RWPE1 (cell line): Measurements from ENCODE around the gene TMEM235.

ENCODE experiments used
- CTCF ChIA-PET: fragments of 350-600 bp; sonication (Branson Sonifier 250); formaldehyde crosslinking; extraction: SDS; loops from one replicate; lab custom pipeline; 2021; lab: Yijun Ruan, JAX
- POLR2A ChIA-PET: fragments of 400-600 bp; formaldehyde crosslinking; extraction: SDS; loops from one replicate; lab custom pipeline; 2020; ENCODE audit warnings: antibody characterized with exemption; ENCODE audit not compliant: low non-redundant PET; lab: Yijun Ruan, JAX
- DNase-seq: peaks from one replicate; pipeline ENCODE4 v3.0.0; 2012; ENCODE audit warnings: low spot score
- H3K27ac ChIP-seq: fragments of 450-650 bp; 2 replicates; pipeline ENCODE4 v1.5.1; 2017
- TF ChIP-seq, protein P1 (sequence below): fragments of 450-650 bp; conservative IDR thresholded peaks from 2 replicates; pipeline ENCODE4 v1.5.1; 2017; ENCODE audit warnings: low read depth, mild to moderate bottlenecking

TMEM235 gene

DNA sequence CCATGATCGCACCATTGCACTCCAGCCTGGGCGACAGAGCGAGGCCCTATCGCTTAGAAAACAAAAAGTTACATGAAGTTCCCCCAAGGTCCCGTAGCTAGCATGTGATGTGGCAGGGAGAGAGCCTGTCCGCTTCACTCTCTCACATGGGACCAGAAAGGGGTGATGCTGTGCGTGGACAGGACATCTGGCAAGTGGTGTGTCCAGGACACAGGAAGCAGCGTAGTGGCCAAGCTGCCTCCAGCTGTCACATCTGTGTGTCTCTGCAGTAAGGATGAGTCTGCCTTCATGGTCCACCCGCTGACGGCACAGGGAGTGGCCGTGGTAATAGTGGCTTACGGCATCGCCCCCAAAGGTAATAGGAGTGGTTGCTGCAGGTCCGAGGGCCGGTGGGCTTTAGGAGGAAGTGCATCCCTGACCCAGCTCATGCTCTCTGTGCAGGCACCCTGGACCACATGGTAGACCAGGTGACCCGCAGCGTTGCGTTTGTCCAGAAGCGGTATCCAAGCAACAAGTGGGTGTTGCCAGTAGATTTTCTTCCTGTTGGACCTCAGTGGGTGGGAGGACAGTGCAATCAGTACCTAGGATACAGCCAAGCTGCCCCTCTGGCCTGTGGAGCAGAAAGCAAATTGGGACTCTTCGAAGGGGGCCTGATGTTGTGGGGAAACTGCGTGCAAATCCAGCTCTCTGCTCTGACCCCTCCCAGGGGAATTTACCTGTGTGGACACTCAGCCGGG lies 26.9 kb upstream of the TMEM235 start:
- TF ChIP-seq, protein P1, sequence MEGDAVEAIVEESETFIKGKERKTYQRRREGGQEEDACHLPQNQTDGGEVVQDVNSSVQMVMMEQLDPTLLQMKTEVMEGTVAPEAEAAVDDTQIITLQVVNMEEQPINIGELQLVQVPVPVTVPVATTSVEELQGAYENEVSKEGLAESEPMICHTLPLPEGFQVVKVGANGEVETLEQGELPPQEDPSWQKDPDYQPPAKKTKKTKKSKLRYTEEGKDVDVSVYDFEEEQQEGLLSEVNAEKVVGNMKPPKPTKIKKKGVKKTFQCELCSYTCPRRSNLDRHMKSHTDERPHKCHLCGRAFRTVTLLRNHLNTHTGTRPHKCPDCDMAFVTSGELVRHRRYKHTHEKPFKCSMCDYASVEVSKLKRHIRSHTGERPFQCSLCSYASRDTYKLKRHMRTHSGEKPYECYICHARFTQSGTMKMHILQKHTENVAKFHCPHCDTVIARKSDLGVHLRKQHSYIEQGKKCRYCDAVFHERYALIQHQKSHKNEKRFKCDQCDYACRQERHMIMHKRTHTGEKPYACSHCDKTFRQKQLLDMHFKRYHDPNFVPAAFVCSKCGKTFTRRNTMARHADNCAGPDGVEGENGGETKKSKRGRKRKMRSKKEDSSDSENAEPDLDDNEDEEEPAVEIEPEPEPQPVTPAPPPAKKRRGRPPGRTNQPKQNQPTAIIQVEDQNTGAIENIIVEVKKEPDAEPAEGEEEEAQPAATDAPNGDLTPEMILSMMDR, result no peak
- POLR2A ChIA-PET, result no interaction called here
- no peak for DNase-seq
- 0 out of 2 replicates have a peak overlapping the region, but pooled peaks have one; percentile 4 for H3K27ac ChIP-seq
- CTCF ChIA-PET, result interaction anchor here (0.7 kb wide), 1 partner anchor 156 kb away, joined by 4 read pairs; no protein-coding TSS in a partner anchor

DNA sequence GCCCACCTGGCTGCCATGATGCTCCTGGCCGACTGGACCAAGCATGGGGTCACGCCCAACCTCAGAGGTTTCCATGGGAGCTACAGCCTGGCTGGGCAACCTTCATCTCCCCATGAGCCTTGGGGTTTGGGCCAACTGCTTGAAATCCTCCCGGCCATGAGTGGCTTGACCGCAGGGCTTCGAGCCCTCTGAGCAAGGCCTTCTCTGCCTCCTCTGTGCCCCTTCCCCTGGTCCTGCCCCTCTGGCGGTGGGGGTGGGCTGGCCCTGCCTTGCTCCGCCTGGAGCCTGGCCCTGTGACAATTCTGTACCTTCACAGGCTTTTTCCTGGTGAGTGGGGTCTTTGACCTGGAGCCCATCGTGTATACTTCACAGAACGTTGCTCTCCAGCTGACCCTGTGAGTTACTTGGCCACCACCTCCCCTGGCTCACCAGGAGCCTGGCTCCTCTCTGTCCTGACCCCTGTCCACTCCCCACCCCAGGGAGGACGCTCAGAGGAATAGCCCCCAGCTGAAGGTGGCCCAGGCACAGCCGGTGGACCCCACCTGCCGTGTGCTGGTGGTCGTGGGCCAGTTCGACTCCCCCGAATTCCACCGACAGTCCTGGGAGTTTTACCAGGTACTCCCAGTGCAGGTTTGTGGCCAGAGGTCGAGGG lies 26.2 kb upstream of the TMEM235 start:
- DNase-seq, result no peak
- ChIA-PET CTCF (interaction anchor here (0.7 kb wide), 1 partner anchor 155 kb away, joined by 4 read pairs; no protein-coding TSS in a partner anchor), POLR2A (no interaction called here)
- TF ChIP-seq, protein P1, result no peak
- H3K27ac ChIP-seq, result no peak overlapping the region

GRCh38 chr17:78206298-78206697 lies 25.1 kb upstream of the TMEM235 start:
- CTCF ChIA-PET, result no interaction called here
- POLR2A ChIA-PET, result no interaction called here
- H3K27ac ChIP-seq, result no peak overlapping the region
- TF ChIP-seq, protein P1, result no peak
- DNase-seq, result no peak

- DNase-seq, result no peak
- POLR2A ChIA-PET, result no interaction called here
- H3K27ac ChIP-seq, result no peak overlapping the region
- TF ChIP-seq, protein P1, result no peak
- CTCF ChIA-PET, result no interaction called here
Observed at GRCh38 chr17:78208486-78208885, 22.9 kb upstream of the TMEM235 start.

DNA sequence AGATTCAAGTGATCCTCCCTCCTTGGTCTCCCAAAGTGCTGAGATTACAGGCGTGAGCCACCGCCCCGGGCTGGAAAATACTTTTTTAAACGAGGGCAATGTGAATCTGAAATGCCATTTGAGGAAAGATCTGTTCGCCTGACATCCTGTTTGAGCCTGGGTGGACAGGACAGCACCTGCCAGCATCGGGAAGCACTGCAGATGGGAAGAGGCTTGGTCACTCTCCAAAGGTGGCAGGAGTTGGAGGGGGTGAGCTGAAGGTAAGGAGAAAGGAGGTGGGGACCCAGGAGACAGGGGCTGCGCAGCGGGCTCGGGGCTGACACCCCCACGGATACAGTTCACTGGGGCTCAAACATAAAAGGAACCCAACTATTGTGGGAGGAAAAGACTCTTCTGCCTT lies 21.3 kb upstream of the TMEM235 start:
- DNase-seq, result no peak
- POLR2A ChIA-PET, result interaction anchor here (0.6 to 0.7 kb wide), 3 partner anchors 50 to 252 kb away, joined by 3 to 11 read pairs (median 4); partner anchors contain the start of gene TNRC6C

DNA sequence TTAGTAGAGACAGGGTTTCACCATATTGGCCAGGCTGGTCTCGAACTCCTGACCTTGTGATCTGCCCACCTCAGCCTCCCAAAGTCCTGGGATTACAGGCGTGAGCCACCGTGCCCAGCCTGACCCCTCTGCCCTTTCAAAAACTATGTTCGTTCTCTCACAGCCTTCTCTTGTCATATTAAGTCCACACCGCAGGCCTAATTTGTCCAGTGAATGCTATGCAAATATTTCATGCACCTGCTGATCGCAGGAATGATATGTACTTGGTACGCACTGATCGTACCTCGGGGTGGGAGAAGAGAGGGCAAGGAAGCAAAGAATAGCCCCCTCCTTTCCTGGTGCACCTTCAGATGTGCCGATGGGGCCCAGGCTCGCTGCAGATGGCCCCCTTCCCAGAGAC lies 20.4 kb upstream of the TMEM235 start:
- TF ChIP-seq, protein P1, result no peak
- H3K27ac ChIP-seq, result no peak overlapping the region
- ChIA-PET POLR2A (interaction anchor here (0.6 kb wide), 1 partner anchor 252 kb away, joined by 4 read pairs; the partner anchor contains the start of gene TNRC6C), CTCF (no interaction called here)
- DNase-seq, result no peak

More for the DNA sequence above, 21.3 kb upstream of the TMEM235 start:
- CTCF ChIA-PET, result no interaction called here
- no peak overlapping the region for H3K27ac ChIP-seq
- TF ChIP-seq, protein P1, result no peak
